ENCODE data around the gene CFAP206.

CFAP206 gene

GRCh38 chr6:87407901-87408720 lies at the start of gene CFAP206:
Gene CFAP206 (plus strand): TSS chr6:87407972. CDS start chr6:87409840, 1,868 bp downstream.
- peak; percentile 86 for DNase-seq (ENCODE audit: low spot score)

GRCh38 chr6:87364602-87365252 lies 43.0 kb upstream of the CFAP206 start:
- DNase-seq (ENCODE audit: low spot score), result no peak

- DNase-seq (ENCODE audit: low spot score), result no peak
These were observed 41.5 kb upstream of the CFAP206 start for GRCh38 chr6:87366072-87366827.

GRCh38 chr6:87366899-87367298 lies 40.9 kb upstream of the CFAP206 start:
- no peak for DNase-seq (ENCODE audit: low spot score)

GRCh38 chr6:87373377-87373776 lies 34.4 kb upstream of the CFAP206 start:
- no peak for DNase-seq (ENCODE audit: low spot score)

- DNase-seq (ENCODE audit: low spot score), result no peak
These were observed 32.5 kb upstream of the CFAP206 start for GRCh38 chr6:87375315-87375714.

- DNase-seq (ENCODE audit: low spot score), result no peak
These were observed 31.1 kb upstream of the CFAP206 start for GRCh38 chr6:87376643-87377042.

- no peak for DNase-seq (ENCODE audit: low spot score)
These were observed 28.8 kb upstream of the CFAP206 start for GRCh38 chr6:87378947-87379346.

- no peak for DNase-seq (ENCODE audit: low spot score)
These were observed 24.9 kb upstream of the CFAP206 start for GRCh38 chr6:87382861-87383260.

- no peak for DNase-seq (ENCODE audit: low spot score)
These were observed 23.7 kb upstream of the CFAP206 start for GRCh38 chr6:87384038-87384437.

- DNase-seq (ENCODE audit: low spot score), result no peak
These were observed 23.3 kb upstream of the CFAP206 start for GRCh38 chr6:87384449-87384848.

- DNase-seq (ENCODE audit: low spot score), result peak; percentile 23
These were observed 16.4 kb upstream of the CFAP206 start for GRCh38 chr6:87391334-87391733.

- peak; percentile 24 for DNase-seq (ENCODE audit: low spot score)
These were observed 14.6 kb upstream of the CFAP206 start for GRCh38 chr6:87393026-87393622.

- DNase-seq (ENCODE audit: low spot score), result no peak
These were observed 12.3 kb upstream of the CFAP206 start for GRCh38 chr6:87395431-87395830.

GRCh38 chr6:87396595-87397392 lies 11.0 kb upstream of the CFAP206 start:
- no peak for DNase-seq (ENCODE audit: low spot score)

GRCh38 chr6:87397656-87398055 lies 10.1 kb upstream of the CFAP206 start:
- DNase-seq (ENCODE audit: low spot score), result no peak

GRCh38 chr6:87401832-87402231 lies 5.9 kb upstream of the CFAP206 start:
- DNase-seq (ENCODE audit: low spot score), result no peak

GRCh38 chr6:87407561-87407900 lies 241 bp upstream of the CFAP206 start:
- peak; percentile 46 for DNase-seq (ENCODE audit: low spot score)

- DNase-seq (ENCODE audit: low spot score), result no peak
These were observed 966 bp downstream of the CFAP206 start for GRCh38 chr6:87408721-87409155.

GRCh38 chr6:87419266-87419665 lies 11.5 kb downstream of the CFAP206 start:
- no peak for DNase-seq (ENCODE audit: low spot score)

GRCh38 chr6:87420360-87420759 lies 12.6 kb downstream of the CFAP206 start:
- no peak for DNase-seq (ENCODE audit: low spot score)

GRCh38 chr6:87421576-87421975 lies 13.8 kb downstream of the CFAP206 start:
- DNase-seq (ENCODE audit: low spot score), result no peak
